DND-41 (cell line): ENCODE measurements around the gene INKA2.

Experiments used
- ATAC-seq: fragments of 200-7000 bp; cut with Tn5 transposase; 3 replicates; pipeline ENCODE4 v1.9.1; 2021; ENCODE audit warnings: low read depth; ENCODE audit not compliant: insufficient read depth
- DNase-seq: peaks from one replicate; pipeline ENCODE4 v3.0.0-alpha.2; 2020
- H2AFZ ChIP-seq: 2 replicates; pipeline ENCODE4 v1.6.0; 2012; ENCODE audit warnings: low read depth, low read length
- H3K27ac ChIP-seq: 2 replicates; pipeline ENCODE4 v1.5.1; 2012; ENCODE audit warnings: low read length, inconsistent platforms
- H3K27me3 ChIP-seq: fragments of 200-600 bp; sonication (generic); 2 replicates; pipeline ENCODE4 v1.6.0; 2012; ENCODE audit warnings: low read length, mild to moderate bottlenecking, inconsistent platforms; ENCODE audit not compliant: insufficient read depth, poor library complexity
- H3K36me3 ChIP-seq: 2 replicates; pipeline ENCODE4 v1.5.1; 2012; ENCODE audit warnings: low read length, inconsistent platforms; ENCODE audit not compliant: insufficient read depth
- H3K4me1 ChIP-seq: 2 replicates; pipeline ENCODE4 v1.5.1; 2012; ENCODE audit warnings: mild to moderate bottlenecking, low read length; ENCODE audit not compliant: insufficient read depth
- H3K4me2 ChIP-seq: 2 replicates; pipeline ENCODE4 v1.6.0; 2012; ENCODE audit warnings: mild to moderate bottlenecking, moderate library complexity, low read length, inconsistent platforms; ENCODE audit not compliant: insufficient read depth
- H3K4me3 ChIP-seq, 2 experiments: fragments of 200-600 bp in 1 of 2; shearing (Covaris generic) in 1 of 2; 2 replicates each; pipeline ENCODE4 v1.5.1; 2012 to 2016; ENCODE audit warnings: inconsistent platforms in 2 of 2, low read length in 2 of 2, mild to moderate bottlenecking in 2 of 2, low read depth in 1 of 2, moderate library complexity in 1 of 2
- H3K79me2 ChIP-seq: 2 replicates; pipeline ENCODE4 v1.6.0; 2012; ENCODE audit warnings: low read length, inconsistent platforms; ENCODE audit not compliant: insufficient read depth
- H3K9ac ChIP-seq: 2 replicates; pipeline ENCODE4 v1.6.0; 2012; ENCODE audit warnings: low read depth, mild to moderate bottlenecking, inconsistent platforms, low read length, moderate library complexity
- H3K9me3 ChIP-seq: 2 replicates; pipeline ENCODE4 v1.5.1; 2012; ENCODE audit warnings: low read length, moderate library complexity, mild to moderate bottlenecking, inconsistent platforms; ENCODE audit not compliant: insufficient read depth, severe bottlenecking
- H4K20me1 ChIP-seq: 2 replicates; pipeline ENCODE4 v1.6.0; 2012; ENCODE audit warnings: low read length; ENCODE audit not compliant: insufficient read depth
- EZH2 ChIP-seq: IDR thresholded peaks from 3 replicates; pipeline ENCODE4 v1.6.1; 2012; ENCODE audit warnings: borderline replicate concordance, low read depth, mild to moderate bottlenecking, moderate library complexity, low read length, inconsistent platforms; ENCODE audit not compliant: severe bottlenecking
- TF ChIP-seq, protein P1 (sequence below): IDR thresholded peaks from 2 replicates; pipeline ENCODE4 v1.5.1; 2012; ENCODE audit warnings: borderline replicate concordance, low read length, moderate library complexity, mild to moderate bottlenecking; ENCODE audit not compliant: poor library complexity, severe bottlenecking; ENCODE audit errors: extremely low read depth

Gene INKA2

GRCh38 chr1:111734426-111734825 lies 4.8 kb downstream of the INKA2 start:
- no peak overlapping the region for H2AFZ ChIP-seq
- DNase-seq (no peak), ATAC-seq (no peak)
- H4K20me1 ChIP-seq, result peaks cover 13% of the 10 kb centered on the region; the same call in 1 of the 2 replicates
- no peak overlapping the region for H3K9ac ChIP-seq
- no peak overlapping the region for H3K4me3 ChIP-seq
- peaks cover 23% of the 10 kb centered on the region for H3K4me1 ChIP-seq
- no peak overlapping the region for H3K27ac ChIP-seq
- H3K9me3 ChIP-seq, result no peaks in the 10 kb centered on the region
- no peaks in the 10 kb centered on the region for H3K36me3 ChIP-seq
- H3K27me3 ChIP-seq, result peaks cover 2% of the 10 kb centered on the region
- no peaks in the 10 kb centered on the region for H3K79me2 ChIP-seq
- no peak overlapping the region for H3K4me2 ChIP-seq
- no peak for TF ChIP-seq EZH2
- TF ChIP-seq, protein P1, sequence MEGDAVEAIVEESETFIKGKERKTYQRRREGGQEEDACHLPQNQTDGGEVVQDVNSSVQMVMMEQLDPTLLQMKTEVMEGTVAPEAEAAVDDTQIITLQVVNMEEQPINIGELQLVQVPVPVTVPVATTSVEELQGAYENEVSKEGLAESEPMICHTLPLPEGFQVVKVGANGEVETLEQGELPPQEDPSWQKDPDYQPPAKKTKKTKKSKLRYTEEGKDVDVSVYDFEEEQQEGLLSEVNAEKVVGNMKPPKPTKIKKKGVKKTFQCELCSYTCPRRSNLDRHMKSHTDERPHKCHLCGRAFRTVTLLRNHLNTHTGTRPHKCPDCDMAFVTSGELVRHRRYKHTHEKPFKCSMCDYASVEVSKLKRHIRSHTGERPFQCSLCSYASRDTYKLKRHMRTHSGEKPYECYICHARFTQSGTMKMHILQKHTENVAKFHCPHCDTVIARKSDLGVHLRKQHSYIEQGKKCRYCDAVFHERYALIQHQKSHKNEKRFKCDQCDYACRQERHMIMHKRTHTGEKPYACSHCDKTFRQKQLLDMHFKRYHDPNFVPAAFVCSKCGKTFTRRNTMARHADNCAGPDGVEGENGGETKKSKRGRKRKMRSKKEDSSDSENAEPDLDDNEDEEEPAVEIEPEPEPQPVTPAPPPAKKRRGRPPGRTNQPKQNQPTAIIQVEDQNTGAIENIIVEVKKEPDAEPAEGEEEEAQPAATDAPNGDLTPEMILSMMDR, result no peak

DNA sequence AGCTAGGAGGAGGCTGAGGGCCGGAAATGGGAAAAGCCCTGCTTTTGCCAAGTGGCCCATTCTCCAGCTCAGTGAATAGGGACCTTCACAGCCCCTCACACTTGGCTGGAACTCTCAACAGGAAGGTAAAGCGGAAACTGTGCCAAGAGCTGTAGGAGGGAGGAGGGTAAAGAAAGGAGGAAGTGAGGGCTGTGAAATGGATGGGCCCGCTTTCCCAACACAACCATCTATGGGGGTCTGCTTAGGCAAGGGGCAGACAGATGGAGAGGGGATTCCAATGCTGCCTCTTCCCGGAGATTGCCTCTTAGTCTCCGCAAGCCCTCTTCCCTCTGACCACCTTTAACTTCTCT lies 5.2 kb downstream of the INKA2 start:
- no peak overlapping the region for H3K9ac ChIP-seq
- DNase-seq (no peak), ATAC-seq (no peak)
- TF ChIP-seq, protein P1, result no peak
- no peak for TF ChIP-seq EZH2
- no peak overlapping the region for H2AFZ ChIP-seq
- H3K4me1 ChIP-seq, result peaks cover 18% of the 10 kb centered on the region
- no peak overlapping the region for H3K27ac ChIP-seq
- no peak overlapping the region for H3K4me2 ChIP-seq
- H3K36me3 ChIP-seq, result no peaks in the 10 kb centered on the region
- H3K27me3 ChIP-seq, result no peaks in the 10 kb centered on the region
- peaks cover 13% of the 10 kb centered on the region; the same call in 1 of the 2 replicates for H4K20me1 ChIP-seq
- no peaks in the 10 kb centered on the region for H3K9me3 ChIP-seq
- H3K4me3 ChIP-seq, result no peak overlapping the region
- no peaks in the 10 kb centered on the region for H3K79me2 ChIP-seq

- H3K79me2 ChIP-seq, result no peaks in the 10 kb centered on the region
- H3K4me1 ChIP-seq, result peaks cover 13% of the 10 kb centered on the region
- ATAC-seq (no peak), DNase-seq (no peak)
- peaks cover 13% of the 10 kb centered on the region; the same call in 1 of the 2 replicates for H4K20me1 ChIP-seq
- no peaks in the 10 kb centered on the region for H3K9me3 ChIP-seq
- H3K4me2 ChIP-seq, result no peak overlapping the region
- no peak overlapping the region for H3K4me3 ChIP-seq
- H3K36me3 ChIP-seq, result no peaks in the 10 kb centered on the region
- H3K27me3 ChIP-seq, result no peaks in the 10 kb centered on the region
- H2AFZ ChIP-seq, result no peak overlapping the region
- no peak overlapping the region for H3K9ac ChIP-seq
- no peak for TF ChIP-seq EZH2
- TF ChIP-seq, protein P1, result no peak
- H3K27ac ChIP-seq, result no peak overlapping the region
Measured at GRCh38 chr1:111733183-111733991, 5.8 kb downstream of the INKA2 start.
